ENCODE results near the gene ARSK. TPM values are rescaled to one million over a fixed set of nuclear protein-coding genes. Genes with fewer than 3 reads are reported as not detected.

The ARSK gene
- total RNA-seq, 5 donors from 2014 or later (not counting 1 experiment from before 2014, with no cell fraction given) = 4.2 to 6.9 (median 6.2) TPM

DNA sequence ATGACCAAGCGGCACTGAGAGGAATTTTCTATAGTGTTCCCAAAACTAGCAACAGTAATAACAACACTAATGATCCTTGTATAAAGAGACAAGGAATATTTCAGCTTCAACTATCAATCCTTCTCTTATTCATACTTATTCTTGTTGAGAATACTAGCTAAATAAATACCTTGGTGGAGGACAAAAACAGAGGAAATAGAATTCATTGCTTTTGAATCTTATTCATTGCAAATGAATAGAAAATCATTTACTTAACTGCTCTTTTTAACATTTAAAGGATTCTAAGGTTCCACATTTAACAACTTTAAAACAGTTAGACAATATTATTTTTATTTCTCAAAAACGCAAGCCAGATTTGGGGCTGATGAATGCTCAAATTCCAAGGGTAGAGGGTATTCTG, 22.5 kb upstream of the ARSK start:
- CTCF ChIA-PET = interaction anchor here in 1 of 2 donors (0.6 to 0.9 kb wide), 3 partner anchors 11 to 249 kb away, joined by 3 read pairs; no protein-coding TSS in a partner anchor

DNA sequence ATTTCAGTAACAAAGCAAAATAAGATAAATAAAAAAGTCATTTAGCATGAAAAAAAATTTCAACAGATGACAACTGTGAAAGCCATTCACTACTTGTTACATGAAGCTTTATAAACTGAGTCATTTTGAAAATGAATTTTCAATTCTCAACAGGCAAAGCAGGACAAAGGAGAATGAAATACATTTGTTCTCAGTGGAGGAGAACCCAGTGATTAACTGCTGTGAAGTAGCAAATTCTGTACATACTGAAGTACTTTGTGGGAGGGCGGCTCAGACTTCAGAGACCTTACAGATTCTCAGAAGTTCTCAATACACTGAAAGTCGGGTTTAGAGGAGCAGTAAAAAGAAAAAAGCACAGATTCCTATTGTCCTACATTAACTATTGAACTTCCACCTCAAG, 21.8 kb upstream of the ARSK start:
- Mint-ChIP-seq H3K27ac (no peak overlapping the region), H3K36me3 (peaks cover 55% of the 10 kb centered on the region), H3K4me1 (peaks cover 16 to 30% (median 17%) of the 10 kb centered on the region in 3 donors), H3K9me3 (no peaks in the 10 kb centered on the region), H3K4me3 (no peak overlapping the region), H3K27me3 (no peaks in the 10 kb centered on the region)
- Histone ChIP-seq H3K27ac (ENCODE audit: low read length) (no peak overlapping the region), H3K27me3 (replicated peaks in 1 of 2; ENCODE audit: control insufficient read depth in 2 of 2, extremely low read depth in 1 of 2, insufficient read depth in 2 of 2, low read length in 1 of 2) (no peaks in the 10 kb centered on the region), H3K9me3 (no peaks in the 10 kb centered on the region), H3K36me3 (ENCODE audit: control insufficient read depth in 2 of 2, extremely low read depth in 1 of 2, insufficient read depth in 1 of 2, low read length in 1 of 2) (peaks cover 0 to 59% of the 10 kb centered on the region in 2 donors), H3K4me3 (ENCODE audit: control insufficient read depth in 1 of 2, extremely low read depth in 1 of 2, low read length in 1 of 2) (no peak overlapping the region), H3K4me1 (ENCODE audit: control insufficient read depth in 1 of 2, extremely low read depth in 1 of 2, insufficient read depth in 2 of 2, low read length in 2 of 2) (peaks cover 0 to 2% of the 10 kb centered on the region in 2 experiments)
- no CpG with 5 or more reads among the region's 2 CpGs for WGBS (ENCODE audit: insufficient coverage)
- ATAC-seq (replicated peaks in 1 of 4) (no peak), DNase-seq (no peak)
- POLR2A ChIA-PET = interaction anchor here in 1 of 2 donors (0.6 to 0.7 kb wide), 2 partner anchors 17 to 1212 kb away, joined by 3 read pairs; no protein-coding TSS in a partner anchor
- CTCF ChIA-PET = interaction anchor here in 1 of 2 donors (0.9 kb wide), 1 partner anchor 248 kb away, joined by 3 read pairs; no protein-coding TSS in a partner anchor

More for the DNA sequence above, 22.5 kb upstream of the ARSK start:
- Mint-ChIP-seq H3K36me3 (peaks cover 61% of the 10 kb centered on the region), H3K4me3 (no peak overlapping the region), H3K27me3 (no peaks in the 10 kb centered on the region), H3K27ac (no peak overlapping the region), H3K9me3 (no peaks in the 10 kb centered on the region), H3K4me1 (peaks cover 16 to 30% (median 17%) of the 10 kb centered on the region in 3 donors)
- no peak overlapping the region for H3K4me3 ChIP-seq (ENCODE audit: control insufficient read depth in 1 of 2, extremely low read depth in 1 of 2, low read length in 1 of 2)
- no peaks in the 10 kb centered on the region for H3K9me3 ChIP-seq
- POLR2A ChIA-PET = interaction anchor here in 1 of 2 donors (0.6 to 0.7 kb wide), 2 partner anchors 17 to 1213 kb away, joined by 3 read pairs; no protein-coding TSS in a partner anchor
- DNase-seq (no peak), ATAC-seq (replicated peaks in 1 of 4) (no peak)
- H3K4me1 ChIP-seq (ENCODE audit: control insufficient read depth in 1 of 2, extremely low read depth in 1 of 2, insufficient read depth in 2 of 2, low read length in 2 of 2) = peaks cover 0 to 2% of the 10 kb centered on the region in 2 experiments
- no peak overlapping the region for H3K27ac ChIP-seq (ENCODE audit: low read length)
- no peaks in the 10 kb centered on the region for H3K27me3 ChIP-seq (replicated peaks in 1 of 2; ENCODE audit: control insufficient read depth in 2 of 2, extremely low read depth in 1 of 2, insufficient read depth in 2 of 2, low read length in 1 of 2)
- H3K36me3 ChIP-seq (ENCODE audit: control insufficient read depth in 2 of 2, extremely low read depth in 1 of 2, insufficient read depth in 1 of 2, low read length in 1 of 2) = peaks cover 0 to 63% of the 10 kb centered on the region in 2 donors
- no CpG with 5 or more reads among the region's 2 CpGs for WGBS (ENCODE audit: insufficient coverage)

DNA sequence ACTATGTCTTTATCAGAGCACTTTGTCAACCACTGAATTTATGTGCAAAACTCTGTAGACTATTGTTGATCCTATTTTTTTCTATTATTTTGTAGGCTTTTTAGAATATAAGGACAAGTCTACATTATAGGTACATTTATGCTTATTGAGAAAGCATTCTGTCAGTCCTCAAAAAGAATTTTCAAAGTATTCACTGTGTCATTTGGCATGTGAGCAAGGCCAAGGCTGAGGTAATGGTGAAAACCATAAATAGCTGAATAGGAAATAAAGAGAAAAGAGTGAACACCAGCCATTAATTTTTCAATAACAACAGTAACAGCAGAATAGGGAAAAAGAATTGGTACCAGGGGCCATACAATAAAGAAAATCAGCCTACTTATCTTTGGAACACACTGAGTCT, 21.1 kb upstream of the ARSK start:
- Histone ChIP-seq H3K9me3 (no peaks in the 10 kb centered on the region), H3K36me3 (ENCODE audit: control insufficient read depth in 2 of 2, extremely low read depth in 1 of 2, insufficient read depth in 1 of 2, low read length in 1 of 2) (peaks cover 0 to 55% of the 10 kb centered on the region in 2 donors), H3K4me1 (ENCODE audit: control insufficient read depth in 1 of 2, extremely low read depth in 1 of 2, insufficient read depth in 2 of 2, low read length in 2 of 2) (peaks cover 0 to 2% of the 10 kb centered on the region in 2 experiments), H3K4me3 (ENCODE audit: control insufficient read depth in 1 of 2, extremely low read depth in 1 of 2, low read length in 1 of 2) (no peak overlapping the region), H3K27ac (ENCODE audit: low read length) (no peak overlapping the region), H3K27me3 (replicated peaks in 1 of 2; ENCODE audit: control insufficient read depth in 2 of 2, extremely low read depth in 1 of 2, insufficient read depth in 2 of 2, low read length in 1 of 2) (no peaks in the 10 kb centered on the region)
- H3K36me3 Mint-ChIP-seq = peaks cover 54% of the 10 kb centered on the region
- no peak overlapping the region for H3K27ac Mint-ChIP-seq
- no peaks in the 10 kb centered on the region for H3K27me3 Mint-ChIP-seq
- H3K9me3 Mint-ChIP-seq = no peaks in the 10 kb centered on the region
- no peak for DNase-seq
- POLR2A ChIA-PET = interaction anchor here in 1 of 2 donors (0.6 kb wide), 1 partner anchor 13 kb away, joined by 3 read pairs; no protein-coding TSS in a partner anchor
- no peak overlapping the region for H3K4me3 Mint-ChIP-seq
- H3K4me1 Mint-ChIP-seq = peaks cover 17 to 27% (median 17%) of the 10 kb centered on the region in 3 donors
- CTCF ChIA-PET = interaction anchor here in 1 of 2 donors (0.6 kb wide), 1 partner anchor 64 kb away, joined by 3 read pairs; no protein-coding TSS in a partner anchor
- ATAC-seq (replicated peaks in 1 of 4) = no peak

DNA sequence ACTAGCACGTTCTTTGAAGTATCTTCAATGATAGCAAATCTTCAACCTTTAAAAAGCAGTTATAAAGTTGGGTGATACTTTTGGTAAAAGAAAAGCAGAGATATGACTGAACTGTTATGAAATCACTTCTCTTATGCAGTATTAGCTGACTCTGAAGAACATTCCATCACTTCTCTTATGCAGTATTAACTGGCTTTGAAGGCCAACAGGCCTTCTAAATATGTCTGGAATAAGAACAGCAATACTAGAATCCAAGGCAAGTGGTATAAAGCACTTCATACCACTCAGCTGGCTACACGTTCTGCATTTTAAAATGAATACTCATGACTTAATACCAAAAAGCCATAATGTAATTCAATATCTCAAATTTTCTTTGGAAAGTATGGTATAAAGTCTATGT, 17.4 kb upstream of the ARSK start:
- H3K36me3 ChIP-seq (ENCODE audit: control insufficient read depth in 2 of 2, extremely low read depth in 1 of 2, insufficient read depth in 1 of 2, low read length in 1 of 2) = peaks cover 0 to 52% of the 10 kb centered on the region in 2 donors
- H3K4me1 ChIP-seq (ENCODE audit: control insufficient read depth in 1 of 2, extremely low read depth in 1 of 2, insufficient read depth in 2 of 2, low read length in 2 of 2) = no peaks in the 10 kb centered on the region
- no CpG with 5 or more reads among the region's 2 CpGs for WGBS (ENCODE audit: insufficient coverage)
- H3K27me3 ChIP-seq (replicated peaks in 1 of 2; ENCODE audit: control insufficient read depth in 2 of 2, extremely low read depth in 1 of 2, insufficient read depth in 2 of 2, low read length in 1 of 2) = no peaks in the 10 kb centered on the region
- H3K4me1 Mint-ChIP-seq = peaks cover 16 to 30% (median 17%) of the 10 kb centered on the region in 3 donors
- H3K4me3 Mint-ChIP-seq = no peak overlapping the region
- H3K27ac ChIP-seq (ENCODE audit: low read length) = no peak overlapping the region
- no peaks in the 10 kb centered on the region for H3K9me3 Mint-ChIP-seq
- H3K27ac Mint-ChIP-seq = no peak overlapping the region
- no peak overlapping the region for H3K4me3 ChIP-seq (ENCODE audit: control insufficient read depth in 1 of 2, extremely low read depth in 1 of 2, low read length in 1 of 2)
- H3K27me3 Mint-ChIP-seq = no peaks in the 10 kb centered on the region
- ATAC-seq (replicated peaks in 1 of 4) (no peak), DNase-seq (no peak)
- ChIA-PET POLR2A (no interaction called here), CTCF (no interaction called here)
- H3K36me3 Mint-ChIP-seq = peaks cover 65% of the 10 kb centered on the region
- no peaks in the 10 kb centered on the region for H3K9me3 ChIP-seq

DNA sequence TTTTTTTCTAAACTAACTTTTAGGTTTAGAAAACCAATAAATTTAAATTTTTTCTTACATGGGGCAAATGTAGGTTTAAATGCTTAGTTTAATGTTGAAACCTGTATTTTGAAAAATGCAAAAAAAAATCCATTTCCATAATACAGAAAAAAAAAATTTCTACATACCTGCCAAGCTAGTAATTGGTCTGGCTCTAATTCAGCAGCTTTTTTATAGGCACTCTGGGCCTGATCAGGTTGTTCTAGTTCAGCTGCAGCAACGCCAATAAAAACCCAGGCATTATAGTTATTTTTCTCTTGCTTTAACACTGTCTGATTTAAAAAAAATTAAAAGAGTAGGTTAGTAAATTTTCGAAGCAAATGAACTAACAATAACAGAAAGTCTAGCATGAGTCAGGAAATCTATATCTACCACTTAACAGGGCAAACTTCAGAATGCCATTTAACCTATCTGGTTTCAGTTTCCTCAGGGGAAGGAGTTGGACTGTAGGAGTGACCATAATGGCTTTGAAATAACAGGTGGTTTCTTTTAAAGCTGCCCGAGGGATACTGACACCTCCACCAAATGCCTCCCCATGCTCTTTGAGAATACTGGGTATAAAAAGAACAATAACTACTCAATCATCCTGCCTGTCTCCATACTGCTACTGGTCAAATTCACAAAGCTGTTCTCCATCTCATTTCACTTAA, 11.7 kb upstream of the ARSK start:
- ATAC-seq (replicated peaks in 1 of 4) = no peak

GRCh38 chr5:95549030-95549429, 5.9 kb upstream of the ARSK start:
- no peaks in the 10 kb centered on the region for H3K27me3 Mint-ChIP-seq
- H3K36me3 ChIP-seq (ENCODE audit: control insufficient read depth in 2 of 2, extremely low read depth in 1 of 2, insufficient read depth in 1 of 2, low read length in 1 of 2) = peaks cover 0 to 55% of the 10 kb centered on the region in 2 donors
- POLR2A ChIA-PET = interaction anchor here in 1 of 2 donors (0.6 kb wide), 1 partner anchor 9 kb away, joined by 3 read pairs; no protein-coding TSS in a partner anchor

More for the DNA sequence above, 11.7 kb upstream of the ARSK start:
- CTCF ChIA-PET = no interaction called here
- H3K4me1 ChIP-seq (ENCODE audit: control insufficient read depth in 1 of 2, extremely low read depth in 1 of 2, insufficient read depth in 2 of 2, low read length in 2 of 2) = no peaks in the 10 kb centered on the region
- H3K4me1 Mint-ChIP-seq = peaks cover 6 to 26% (median 20%) of the 10 kb centered on the region in 3 donors
- peak overlapping the region; percentile 0 to 53 for H3K27ac Mint-ChIP-seq
- no peaks in the 10 kb centered on the region for H3K27me3 ChIP-seq (replicated peaks in 1 of 2; ENCODE audit: control insufficient read depth in 2 of 2, extremely low read depth in 1 of 2, insufficient read depth in 2 of 2, low read length in 1 of 2)
- no peaks in the 10 kb centered on the region for H3K27me3 Mint-ChIP-seq
- H3K27ac ChIP-seq (ENCODE audit: low read length) = no peak overlapping the region
- no peak overlapping the region for H3K4me3 ChIP-seq (ENCODE audit: control insufficient read depth in 1 of 2, extremely low read depth in 1 of 2, low read length in 1 of 2)
- no peak overlapping the region for H3K4me3 Mint-ChIP-seq
- peaks cover 45% of the 10 kb centered on the region for H3K36me3 Mint-ChIP-seq
- whole genome bisulfite sequencing (ENCODE audit: insufficient coverage) = no CpG with 5 or more reads among the region's 3 CpGs
- H3K9me3 Mint-ChIP-seq = no peaks in the 10 kb centered on the region
- peaks cover 0 to 59% of the 10 kb centered on the region in 2 donors for H3K36me3 ChIP-seq (ENCODE audit: control insufficient read depth in 2 of 2, extremely low read depth in 1 of 2, insufficient read depth in 1 of 2, low read length in 1 of 2)
- H3K9me3 ChIP-seq = no peaks in the 10 kb centered on the region
- DNase-seq = no peak
- POLR2A ChIA-PET = no interaction called here

More at GRCh38 chr5:95549030-95549429, 5.9 kb upstream of the ARSK start:
- H3K27ac ChIP-seq (ENCODE audit: low read length) = no peak overlapping the region
- CTCF ChIA-PET = no interaction called here
- Mint-ChIP-seq H3K27ac (no peak overlapping the region), H3K36me3 (peaks cover 41% of the 10 kb centered on the region), H3K4me3 (no peak overlapping the region), H3K9me3 (no peaks in the 10 kb centered on the region), H3K4me1 (peaks cover 50 to 54% (median 54%) of the 10 kb centered on the region in 3 donors)
- ATAC-seq (replicated peaks in 1 of 4) = no peak
- DNase-seq = no peak
- no peak overlapping the region for H3K4me3 ChIP-seq (ENCODE audit: control insufficient read depth in 1 of 2, extremely low read depth in 1 of 2, low read length in 1 of 2)
- H3K4me1 ChIP-seq (ENCODE audit: control insufficient read depth in 1 of 2, extremely low read depth in 1 of 2, insufficient read depth in 2 of 2, low read length in 2 of 2) = peaks cover 5 to 10% of the 10 kb centered on the region in 2 experiments
- H3K9me3 ChIP-seq = no peaks in the 10 kb centered on the region
- no peaks in the 10 kb centered on the region for H3K27me3 ChIP-seq (replicated peaks in 1 of 2; ENCODE audit: control insufficient read depth in 2 of 2, extremely low read depth in 1 of 2, insufficient read depth in 2 of 2, low read length in 1 of 2)

Data from T-cell (primary cell).